Measurements from ENCODE around the gene SERTAD1.
"Not testable (repeated sequence)": the region's sequence is repeated elsewhere in the genome, so short reads cannot be mapped to it uniquely, and the experiment has no call there.

The SERTAD1 gene

DNA sequence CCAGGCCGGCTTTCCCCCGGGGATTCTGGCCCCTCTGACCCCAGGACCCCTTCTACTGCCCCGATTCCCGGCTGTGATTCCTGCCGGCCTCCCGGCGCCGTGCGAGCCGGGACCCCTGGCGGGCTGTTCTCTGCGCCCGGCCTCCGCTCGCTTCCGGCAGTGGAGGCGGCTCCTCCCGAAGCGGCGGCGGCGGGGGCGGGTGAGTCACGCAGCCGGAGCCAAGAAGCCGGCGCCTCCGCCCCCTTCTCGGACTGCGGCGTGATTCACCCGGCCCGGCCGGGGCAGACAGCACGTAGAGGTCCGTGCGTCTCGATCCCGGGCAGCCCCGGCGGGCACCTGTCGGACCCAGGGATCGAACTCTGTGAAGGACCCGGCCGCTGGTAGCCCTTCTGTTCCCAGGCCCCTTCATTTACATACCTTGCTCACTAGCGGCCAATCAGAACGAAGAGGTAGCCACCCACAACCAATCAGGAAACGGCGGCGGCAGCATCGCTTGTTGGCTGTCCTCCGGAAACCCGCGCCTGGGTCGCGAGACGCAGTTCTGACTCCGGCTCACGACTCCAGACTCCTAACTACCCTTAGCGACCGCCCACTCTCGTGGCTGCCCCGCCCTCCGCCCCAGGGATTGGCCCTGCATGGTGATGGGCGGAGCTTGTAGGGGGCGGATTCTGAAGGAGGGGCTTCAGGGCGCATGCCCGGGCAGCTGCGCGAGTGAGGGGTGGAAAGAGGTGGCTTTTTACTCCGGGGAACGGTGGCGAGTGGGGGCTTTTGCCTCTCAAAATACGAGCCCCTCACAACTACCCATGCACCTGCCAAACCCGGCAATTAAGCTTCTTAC lies at the start of gene SERTAD1:
Gene SERTAD1 (minus strand): TSS at position 543 of the 838 bp plus-strand sequence. CDS start 2,446 bp downstream, outside the sequence.
- DNase-seq = peak; percentile 100

DNA sequence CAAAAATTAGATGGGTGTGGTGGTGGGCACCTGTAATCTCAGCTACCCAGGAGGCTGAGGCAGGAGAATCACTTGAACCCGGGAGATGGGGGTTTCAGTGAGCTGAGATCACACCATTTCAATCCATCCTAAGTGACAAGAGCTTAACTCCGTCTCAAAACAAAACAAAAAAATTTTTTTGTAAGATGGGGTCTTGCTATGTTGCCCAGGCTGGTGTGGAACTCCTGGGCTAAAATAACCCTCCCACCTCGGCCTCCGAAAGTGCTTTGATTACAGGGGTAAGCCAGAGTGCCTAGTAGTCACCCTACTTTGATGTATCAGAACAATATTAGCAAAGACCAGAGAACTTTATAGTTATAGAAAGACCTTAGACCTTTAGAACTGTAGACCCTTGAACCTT lies 48.9 kb upstream of the SERTAD1 start:
- no peak for DNase-seq

GRCh38 chr19:40472516-40472915 lies 46.7 kb upstream of the SERTAD1 start:
- no peak for DNase-seq

DNA sequence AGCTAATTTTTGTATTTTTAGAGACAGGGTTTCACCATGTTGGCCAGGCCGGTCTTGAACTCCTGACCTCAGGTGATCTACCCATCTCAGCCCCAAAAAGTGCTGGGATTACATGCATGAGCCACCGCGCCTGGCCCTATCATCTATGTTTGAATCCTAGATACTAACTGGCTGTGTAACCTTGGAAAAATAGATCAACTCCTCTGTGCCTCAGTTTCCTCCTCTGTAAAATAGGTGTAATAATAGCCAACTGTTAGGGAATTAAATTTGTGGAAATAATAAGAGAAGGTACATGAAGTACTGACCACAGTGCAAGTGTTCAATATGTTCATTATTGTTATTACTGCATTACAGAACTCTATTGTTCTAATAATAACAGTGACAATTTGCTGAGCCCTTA lies 45.3 kb upstream of the SERTAD1 start:
- no peak for DNase-seq

GRCh38 chr19:40469011-40469410 lies 43.2 kb upstream of the SERTAD1 start:
- DNase-seq = no peak

DNA sequence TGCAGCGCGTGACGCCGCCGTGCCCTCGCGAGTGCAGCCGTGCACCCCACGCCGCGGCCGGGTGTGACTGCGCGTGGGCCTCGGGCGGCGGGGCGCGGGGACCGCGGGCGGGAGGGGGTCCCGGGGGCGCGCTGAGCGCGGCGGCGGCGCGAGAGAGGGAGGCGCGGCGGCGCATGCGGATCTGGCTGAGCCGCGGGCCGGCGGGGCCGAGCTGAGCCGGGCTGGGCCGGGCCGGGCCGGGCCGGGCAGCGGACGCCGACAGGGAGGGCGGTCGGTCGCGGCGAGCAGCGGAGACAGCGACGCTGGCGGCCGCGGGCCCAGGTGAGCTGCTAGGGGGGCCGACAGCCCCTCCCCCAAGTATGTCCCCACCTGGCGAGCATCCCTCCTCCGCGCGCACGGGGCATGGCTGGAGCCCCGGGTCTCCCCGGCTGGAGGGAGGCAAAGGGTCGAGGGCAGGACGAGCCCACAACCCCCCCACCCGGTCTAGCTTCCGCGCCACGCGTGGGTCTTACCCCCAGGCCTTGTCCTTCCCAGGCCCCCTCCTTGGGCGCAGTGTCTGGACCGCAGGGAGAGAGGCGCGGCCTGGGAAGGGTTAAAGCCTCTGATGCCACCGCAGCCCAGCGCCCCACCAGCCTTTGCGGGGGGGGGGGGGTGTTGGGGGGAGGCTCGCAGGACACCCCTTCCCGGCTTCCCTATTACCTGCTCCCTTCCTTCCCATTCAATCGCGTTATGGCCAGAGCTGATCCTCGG lies 41.4 kb upstream of the SERTAD1 start, which contains the start of gene SPTBN4:
Gene SPTBN4 (plus strand): TSS at position 17 of the 750 bp plus-strand sequence. CDS start 5,621 bp downstream, outside the sequence.
- peak; percentile 19 for DNase-seq

- DNase-seq = peak; percentile 17
Measured at GRCh38 chr19:40466219-40466984, 40.6 kb upstream of the SERTAD1 start.

GRCh38 chr19:40465557-40466218 lies 39.9 kb upstream of the SERTAD1 start, which contains the start of gene BLVRB:
Gene BLVRB, minus strand, starts transcription at chr19:40465745. Its CDS starts 57 bp downstream, at chr19:40465688.
- DNase-seq = peak; percentile 98

DNA sequence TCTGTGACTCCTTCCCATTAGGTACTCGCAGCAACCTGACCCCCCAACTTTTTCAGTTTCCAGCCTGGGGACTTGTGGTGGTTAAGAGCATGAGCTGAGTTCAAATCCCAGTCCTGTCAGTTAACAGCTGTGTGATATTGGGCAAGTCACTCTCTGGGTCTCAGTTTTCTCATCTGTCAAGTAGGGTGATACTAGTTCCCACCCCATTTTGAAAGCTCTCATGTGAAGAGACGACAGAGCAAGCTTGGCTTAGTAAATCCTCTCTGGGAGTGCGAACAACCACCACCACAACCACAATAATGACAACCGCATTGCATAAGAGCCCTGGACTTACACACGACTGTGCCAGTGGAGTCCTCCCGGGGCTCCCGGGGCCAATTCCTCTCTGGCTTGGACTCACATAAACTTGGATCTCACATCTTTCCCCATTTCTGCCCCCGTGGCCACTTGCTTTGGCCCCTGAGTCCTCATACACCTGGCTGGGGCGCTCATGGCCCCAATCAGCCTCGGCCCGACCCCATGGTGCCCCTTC lies 39.3 kb upstream of the SERTAD1 start:
- DNase-seq = peak; percentile 46

DNA sequence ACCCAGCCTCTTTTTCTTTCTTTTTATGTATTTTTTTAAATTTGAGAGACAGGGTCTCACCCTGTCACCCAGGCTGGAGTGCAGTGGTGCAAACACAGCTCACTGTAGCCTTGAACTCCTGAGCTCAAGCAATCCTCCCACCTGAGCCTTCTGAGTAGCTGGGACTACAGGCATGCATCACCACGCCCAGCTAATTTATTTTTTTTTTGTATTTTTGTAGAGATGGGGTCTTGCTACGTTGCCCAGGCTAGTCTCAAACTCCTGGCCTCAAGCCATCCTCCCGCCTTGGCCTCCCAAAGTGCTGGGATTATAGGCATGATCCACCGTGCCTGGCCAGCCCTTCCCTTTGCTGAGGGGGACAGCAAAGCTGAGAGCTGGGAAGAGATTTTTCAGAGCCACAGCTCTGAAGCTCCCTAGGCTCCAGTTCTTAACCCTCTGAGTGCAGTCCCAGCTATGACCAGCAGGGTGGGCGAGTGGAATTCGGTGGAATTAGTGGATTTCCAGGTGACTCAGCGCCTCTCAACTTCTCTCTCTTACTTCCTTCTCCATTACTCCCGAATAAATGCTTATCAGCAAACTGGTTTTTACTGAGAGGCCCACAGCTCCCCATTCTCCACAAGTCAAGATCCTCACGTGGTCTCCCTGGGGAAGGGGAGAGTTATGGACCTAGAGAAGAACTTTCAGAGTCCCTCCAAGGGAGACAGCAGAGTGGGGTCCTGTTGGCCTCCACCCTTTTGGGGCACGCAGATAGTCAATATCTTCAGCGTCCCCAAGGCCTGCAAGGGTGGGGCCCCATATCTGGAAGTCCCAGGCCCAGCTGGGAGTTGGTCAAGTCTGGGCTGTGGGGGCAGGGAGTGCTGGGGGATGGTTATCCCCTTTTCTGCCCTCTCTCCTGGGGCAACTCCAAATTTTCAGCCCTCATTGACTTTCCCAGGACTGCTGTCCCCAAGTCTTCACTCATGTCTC lies 38.5 kb upstream of the SERTAD1 start:
- peak; percentile 84 for DNase-seq

- not testable (repeated sequence) for DNase-seq
Measured at GRCh38 chr19:40463587-40464037, 37.8 kb upstream of the SERTAD1 start.

GRCh38 chr19:40461669-40462221 lies 36.0 kb upstream of the SERTAD1 start:
- DNase-seq = no peak

- DNase-seq = no peak
Measured at GRCh38 chr19:40460185-40460584, 34.4 kb upstream of the SERTAD1 start.

- no peak for DNase-seq
Measured at GRCh38 chr19:40458597-40458974, 32.8 kb upstream of the SERTAD1 start.

DNA sequence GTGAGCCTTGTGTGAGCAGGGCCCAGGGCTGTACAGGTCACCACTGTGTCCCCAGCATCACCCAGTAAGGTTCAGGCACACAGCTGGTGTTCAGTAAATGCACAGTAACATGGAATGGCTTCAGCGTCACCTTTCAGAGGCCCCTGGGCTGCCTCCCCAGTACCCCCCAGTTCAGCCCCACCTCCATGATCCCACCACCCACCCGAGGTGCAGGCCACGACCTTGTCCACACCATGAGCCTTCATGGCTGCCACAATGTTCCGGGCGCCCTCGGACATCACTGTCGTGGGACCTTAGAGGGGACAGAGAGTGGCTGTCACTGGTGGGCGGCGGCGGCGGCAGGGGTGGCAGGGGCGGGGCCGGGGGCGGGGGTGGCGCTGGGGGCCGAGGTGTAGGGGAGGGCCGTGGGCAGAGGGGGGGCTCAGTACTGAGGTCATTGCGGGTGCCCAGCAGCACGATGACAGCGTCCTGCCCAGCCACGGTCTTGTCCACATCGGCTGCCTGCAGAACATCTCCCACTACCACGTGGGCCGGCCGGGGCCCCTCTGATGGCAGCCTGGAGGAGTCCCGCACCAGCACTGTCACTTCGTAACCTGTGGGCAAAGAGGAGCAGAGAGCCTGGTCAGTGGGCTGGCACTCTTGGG lies 32.3 kb upstream of the SERTAD1 start:
- no peak for DNase-seq

GRCh38 chr19:40457048-40457447 lies 31.3 kb upstream of the SERTAD1 start:
- DNase-seq = no peak

GRCh38 chr19:40453943-40454342 lies 28.2 kb upstream of the SERTAD1 start:
- DNase-seq = not testable (repeated sequence)

GRCh38 chr19:40453151-40453735 lies 27.5 kb upstream of the SERTAD1 start:
- no peak for DNase-seq

DNA sequence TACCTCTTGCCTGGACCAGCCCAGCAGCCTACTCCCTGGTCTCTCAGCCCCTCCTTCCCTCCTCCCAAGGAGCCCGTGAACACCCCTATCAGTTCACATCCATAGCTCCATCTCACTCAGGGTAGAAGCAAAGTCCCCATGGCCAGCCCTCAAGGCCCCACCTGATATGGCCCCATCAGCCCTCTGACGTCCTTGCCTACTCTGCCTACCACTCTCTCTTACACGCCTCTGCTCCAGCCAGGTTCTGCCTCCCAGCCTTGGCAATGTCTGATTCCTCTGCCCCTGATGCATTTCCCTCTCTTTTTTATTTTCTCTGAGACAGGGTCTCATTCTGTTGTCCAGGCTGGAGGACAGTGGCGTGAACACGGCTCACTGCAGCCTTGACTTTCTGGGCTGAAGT lies 26.2 kb upstream of the SERTAD1 start:
- DNase-seq = no peak

GRCh38 chr19:40450664-40451063 lies 24.9 kb upstream of the SERTAD1 start:
- DNase-seq = no peak

All from NCI-H69 (cell line).